BE2C (cell line): ENCODE data around the gene SMIM14.

Source experiments
- DNase-seq: peaks from one replicate; pipeline ENCODE4 v3.0.0-alpha.2; 2020
- H3K27me3 ChIP-seq: fragments of 250-450 bp; sonication (Bioruptor Pico); 2 replicates; pipeline ENCODE4 v1.5.1; 2020; ENCODE audit warnings: mild to moderate bottlenecking
- H3K36me3 ChIP-seq: fragments of 250-450 bp; sonication (Bioruptor Pico); 2 replicates; pipeline ENCODE4 v1.5.1; 2020; ENCODE audit warnings: mild to moderate bottlenecking
- H3K4me1 ChIP-seq: fragments of 250-450 bp; sonication (Bioruptor Pico); 2 replicates; pipeline ENCODE4 v1.5.1; 2020
- H3K4me3 ChIP-seq: 2 replicates; pipeline ENCODE4 v1.5.1; 2011; ENCODE audit warnings: low read depth, low read length
- H3K9me3 ChIP-seq: fragments of 250-450 bp; sonication (Bioruptor Pico); 2 replicates; pipeline ENCODE4 v1.5.1; 2020
- TF ChIP-seq, protein P1 (sequence below): IDR thresholded peaks from 2 replicates; pipeline ENCODE4 v1.5.1; 2012; ENCODE audit warnings: mild to moderate bottlenecking, low read depth, low read length

SMIM14 gene

DNA sequence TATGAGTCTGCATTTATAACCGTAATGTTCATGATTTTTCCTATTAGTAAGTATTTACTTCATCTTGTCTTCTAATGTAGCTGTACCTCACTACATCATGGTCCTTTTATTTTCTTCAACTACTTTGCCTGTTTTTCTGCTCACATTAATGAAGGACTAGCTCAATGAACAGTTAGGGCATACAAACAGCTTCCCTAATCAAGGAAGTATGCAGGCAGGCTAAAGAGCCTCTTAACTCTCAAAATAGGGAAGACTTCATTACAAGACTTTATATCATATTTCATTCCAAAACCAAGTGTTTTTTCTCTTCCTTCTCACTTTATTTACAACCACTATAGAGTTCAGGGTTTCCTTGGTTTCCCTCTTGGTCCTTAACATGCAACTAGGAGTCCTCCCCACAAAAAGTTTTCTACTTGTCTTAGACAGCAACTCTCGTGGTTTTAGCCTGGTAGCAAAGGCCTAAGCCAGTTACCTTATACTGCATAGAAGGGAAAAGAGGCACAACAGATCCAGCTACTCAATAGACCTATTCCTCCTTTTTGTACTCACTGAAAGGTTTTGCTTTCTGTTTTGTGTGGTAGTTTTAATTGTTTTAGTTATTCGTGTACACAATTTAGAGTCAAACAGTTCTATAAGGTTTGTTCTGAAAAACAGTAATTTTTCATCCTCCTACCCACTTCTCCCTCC, 40.8 kb downstream of the SMIM14 start:
- H3K4me1 ChIP-seq = no peaks in the 10 kb centered on the region
- no peak overlapping the region for H3K4me3 ChIP-seq
- no peak for DNase-seq
- H3K27me3 ChIP-seq = no peaks in the 10 kb centered on the region
- H3K9me3 ChIP-seq = no peaks in the 10 kb centered on the region
- TF ChIP-seq, protein P1, sequence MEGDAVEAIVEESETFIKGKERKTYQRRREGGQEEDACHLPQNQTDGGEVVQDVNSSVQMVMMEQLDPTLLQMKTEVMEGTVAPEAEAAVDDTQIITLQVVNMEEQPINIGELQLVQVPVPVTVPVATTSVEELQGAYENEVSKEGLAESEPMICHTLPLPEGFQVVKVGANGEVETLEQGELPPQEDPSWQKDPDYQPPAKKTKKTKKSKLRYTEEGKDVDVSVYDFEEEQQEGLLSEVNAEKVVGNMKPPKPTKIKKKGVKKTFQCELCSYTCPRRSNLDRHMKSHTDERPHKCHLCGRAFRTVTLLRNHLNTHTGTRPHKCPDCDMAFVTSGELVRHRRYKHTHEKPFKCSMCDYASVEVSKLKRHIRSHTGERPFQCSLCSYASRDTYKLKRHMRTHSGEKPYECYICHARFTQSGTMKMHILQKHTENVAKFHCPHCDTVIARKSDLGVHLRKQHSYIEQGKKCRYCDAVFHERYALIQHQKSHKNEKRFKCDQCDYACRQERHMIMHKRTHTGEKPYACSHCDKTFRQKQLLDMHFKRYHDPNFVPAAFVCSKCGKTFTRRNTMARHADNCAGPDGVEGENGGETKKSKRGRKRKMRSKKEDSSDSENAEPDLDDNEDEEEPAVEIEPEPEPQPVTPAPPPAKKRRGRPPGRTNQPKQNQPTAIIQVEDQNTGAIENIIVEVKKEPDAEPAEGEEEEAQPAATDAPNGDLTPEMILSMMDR = no peak
- no peaks in the 10 kb centered on the region for H3K36me3 ChIP-seq

DNA sequence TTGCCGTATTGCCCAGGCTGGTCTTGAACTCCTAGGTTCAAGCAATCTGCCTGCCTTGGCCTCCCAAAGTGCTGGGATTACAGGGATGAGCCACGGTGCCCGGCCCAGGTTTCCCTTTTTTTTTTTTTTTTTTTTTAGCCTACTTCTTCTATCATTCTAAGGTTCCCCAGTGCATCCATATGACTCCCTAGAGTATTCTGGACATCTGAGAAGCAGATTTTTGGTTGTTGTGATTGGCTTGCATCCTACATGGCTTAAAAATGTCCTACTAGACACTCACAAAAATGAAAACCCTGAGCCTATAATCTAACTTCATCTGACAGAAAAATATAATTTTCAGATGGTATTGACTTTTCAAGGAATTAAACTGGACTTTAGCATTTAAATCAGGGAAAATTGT, 41.7 kb downstream of the SMIM14 start:
- DNase-seq = no peak
- Histone ChIP-seq H3K9me3 (no peaks in the 10 kb centered on the region), H3K27me3 (no peaks in the 10 kb centered on the region), H3K36me3 (no peaks in the 10 kb centered on the region), H3K4me1 (no peaks in the 10 kb centered on the region), H3K4me3 (no peak overlapping the region)
- TF ChIP-seq, protein P1 = no peak

DNA sequence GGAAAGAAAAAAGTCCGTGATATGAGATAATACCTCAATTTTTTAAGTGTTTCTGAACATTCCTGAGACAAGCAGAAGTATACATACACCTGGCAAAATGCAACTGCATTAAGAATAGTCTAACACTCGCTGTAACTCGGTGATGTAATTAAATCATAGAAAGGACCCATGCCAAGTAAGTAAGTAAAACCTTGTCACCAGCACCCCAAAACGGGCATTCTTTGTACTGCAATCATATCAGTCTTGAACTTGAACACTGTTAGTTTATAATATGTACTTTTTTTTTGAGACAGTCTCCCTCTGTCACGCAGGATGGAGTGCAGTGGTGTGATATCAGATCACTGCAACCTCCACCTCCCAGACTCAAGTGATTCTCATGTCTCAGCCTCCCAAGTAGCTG, 47.4 kb downstream of the SMIM14 start:
- Histone ChIP-seq H3K36me3 (no peaks in the 10 kb centered on the region), H3K4me3 (no peak overlapping the region), H3K27me3 (no peaks in the 10 kb centered on the region), H3K9me3 (no peaks in the 10 kb centered on the region), H3K4me1 (no peaks in the 10 kb centered on the region)
- TF ChIP-seq, protein P1 = peak; percentile 45
- DNase-seq = peak; percentile 34

DNA sequence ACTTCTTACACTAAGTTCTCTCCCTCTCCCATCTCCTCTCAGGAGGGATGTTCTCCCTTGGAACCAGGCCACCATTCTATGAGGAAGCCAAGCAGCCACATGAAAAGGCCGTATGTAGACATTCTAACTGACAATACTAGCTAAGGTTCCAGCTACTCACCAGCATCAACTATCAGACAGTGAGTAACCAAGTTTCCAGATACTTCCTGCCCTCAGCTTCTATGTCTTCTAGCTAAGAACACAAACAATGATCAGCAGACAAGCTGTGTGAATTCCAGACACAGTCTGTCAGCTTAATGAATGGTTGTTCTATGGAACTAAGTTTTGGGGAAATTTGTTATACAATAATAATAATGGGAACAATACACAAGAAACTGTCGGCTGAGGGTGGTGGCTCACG, 50.8 kb downstream of the SMIM14 start:
- H3K36me3 ChIP-seq = no peaks in the 10 kb centered on the region
- H3K4me3 ChIP-seq = no peak overlapping the region
- no peaks in the 10 kb centered on the region for H3K27me3 ChIP-seq
- no peak for DNase-seq
- TF ChIP-seq, protein P1 = no peak
- H3K9me3 ChIP-seq = no peaks in the 10 kb centered on the region
- no peaks in the 10 kb centered on the region for H3K4me1 ChIP-seq

DNA sequence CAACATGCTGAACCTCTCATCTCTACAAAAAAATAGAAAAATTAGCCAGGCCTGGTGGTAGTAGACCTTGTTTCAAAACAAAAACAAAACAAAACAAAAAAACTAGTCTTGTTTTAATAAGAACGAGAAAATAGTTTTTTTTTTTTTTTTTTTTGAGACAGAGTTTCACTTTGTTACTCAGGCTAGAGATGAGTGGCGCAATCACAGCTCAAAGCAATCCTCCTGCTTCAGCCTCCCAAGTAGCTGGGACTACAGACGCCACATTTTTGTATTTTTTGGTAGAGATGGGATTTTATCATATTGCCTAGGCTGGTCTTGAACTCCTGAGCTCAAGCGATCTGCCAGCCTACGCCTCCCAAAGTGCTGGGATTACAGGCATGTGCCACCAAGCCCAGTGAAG, 63.7 kb downstream of the SMIM14 start:
- TF ChIP-seq, protein P1 = no peak
- Histone ChIP-seq H3K36me3 (no peaks in the 10 kb centered on the region), H3K9me3 (no peaks in the 10 kb centered on the region), H3K27me3 (no peaks in the 10 kb centered on the region), H3K4me3 (no peak overlapping the region), H3K4me1 (no peaks in the 10 kb centered on the region)
- DNase-seq = no peak

DNA sequence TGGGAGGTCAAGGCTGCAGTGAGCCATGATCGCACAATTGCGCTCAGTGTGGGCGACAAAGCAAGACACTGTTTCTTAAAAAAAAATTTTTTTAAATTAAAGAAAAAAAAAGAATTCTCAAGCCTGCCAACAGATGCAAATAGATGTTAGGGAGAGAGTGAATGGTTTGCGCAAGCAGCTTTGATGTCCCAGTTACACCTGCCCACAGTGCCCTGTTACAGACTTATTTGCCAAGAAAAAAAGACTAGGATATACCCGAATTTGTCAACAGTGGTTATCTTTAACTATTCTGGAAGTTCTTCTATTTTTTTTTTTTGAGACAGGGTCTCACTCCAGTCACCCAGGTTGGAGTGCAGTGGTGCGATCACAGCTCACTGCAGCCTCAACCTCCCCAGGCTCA, 67.2 kb downstream of the SMIM14 start:
- Histone ChIP-seq H3K4me3 (no peak overlapping the region), H3K4me1 (no peaks in the 10 kb centered on the region), H3K9me3 (no peaks in the 10 kb centered on the region), H3K36me3 (no peaks in the 10 kb centered on the region), H3K27me3 (no peaks in the 10 kb centered on the region)
- no peak for DNase-seq
- TF ChIP-seq, protein P1 = no peak
